Type B pancreatic cell (in vitro differentiated cells): Measurements from ENCODE around the gene RIBC1. TPM values are rescaled to one million over a fixed set of nuclear protein-coding genes. Genes with fewer than 3 reads are reported as not detected.

Experiments
- DNase-seq: peaks from one replicate; pipeline ENCODE4 v3.0.0; 2021; ENCODE audit warnings: mixed read lengths; ENCODE audit not compliant: unreplicated experiment; ENCODE audit errors: extremely low spot score
- H3K27ac Mint-ChIP-seq: 2 replicates; pipeline ENCODE4 v1.8.0; 2021; ENCODE audit warnings: mild to moderate bottlenecking, mixed read lengths
- H3K27me3 Mint-ChIP-seq: 2 replicates; pipeline ENCODE4 v1.8.0; 2021; ENCODE audit warnings: mixed read lengths
- H3K36me3 Mint-ChIP-seq: 2 replicates; pipeline ENCODE4 v1.8.0; 2021; ENCODE audit warnings: mixed read lengths
- H3K4me1 Mint-ChIP-seq: one replicate; pipeline ENCODE4 v1.8.0; 2021; ENCODE audit warnings: mixed read lengths; ENCODE audit not compliant: unreplicated experiment
- H3K4me3 Mint-ChIP-seq: 2 replicates; pipeline ENCODE4 v1.8.0; 2021; ENCODE audit warnings: mild to moderate bottlenecking, mixed read lengths
- H3K9me3 Mint-ChIP-seq: 2 replicates; pipeline ENCODE4 v1.8.0; 2021; ENCODE audit warnings: mixed read lengths
- CTCF ChIP-seq: fragments of 200-600 bp; sonication (generic); conservative IDR thresholded peaks from 2 replicates; pipeline ENCODE4 v1.5.0; 2021; ENCODE audit warnings: antibody characterized with exemption, mild to moderate bottlenecking
- total RNA-seq: library from RNA; stranded (reverse); gene quantifications from 2 replicates; pipeline ENCODE4 v1.2.1, GENCODE V29; 2021; ENCODE audit warnings: low replicate concordance

RIBC1 gene
- total RNA-seq, 1 donor from 2014 or later, result 2.7 TPM

GRCh38 chrX:53422086-53422860 is 400 bp upstream of the RIBC1 start, which contains the start of gene SMC1A:
Gene SMC1A, minus strand, starts transcription at chrX:53422654. Its CDS starts 54 bp downstream, at chrX:53422600.
- TF ChIP-seq CTCF, result no peak
- peak; percentile 94 for DNase-seq
- no peaks in the 10 kb centered on the region for H3K9me3 Mint-ChIP-seq
- no peaks in the 10 kb centered on the region for H3K27me3 Mint-ChIP-seq
- peak within 1 kb of the TSS; percentile 99 for H3K4me3 Mint-ChIP-seq
- H3K4me1 Mint-ChIP-seq, result peaks cover 9% of the 10 kb centered on the region
- H3K36me3 Mint-ChIP-seq, result peaks cover 8% of the 10 kb centered on the region
- peak within 1 kb of the TSS; percentile 96 for H3K27ac Mint-ChIP-seq

- no peak for DNase-seq
- H3K9me3 Mint-ChIP-seq, result peaks cover 3% of the 10 kb centered on the region
- H3K27me3 Mint-ChIP-seq, result no peaks in the 10 kb centered on the region
- H3K36me3 Mint-ChIP-seq, result no peaks in the 10 kb centered on the region
- peaks cover 7% of the 10 kb centered on the region for H3K4me1 Mint-ChIP-seq
- no peak for TF ChIP-seq CTCF
- H3K4me3 Mint-ChIP-seq, result no peak overlapping the region
- H3K27ac Mint-ChIP-seq, result no peak overlapping the region
Measured at GRCh38 chrX:53429755-53430154, 7.1 kb downstream of the RIBC1 start.

- Mint-ChIP-seq H3K4me1 (peaks cover 8% of the 10 kb centered on the region), H3K27me3 (no peaks in the 10 kb centered on the region), H3K36me3 (no peaks in the 10 kb centered on the region), H3K27ac (no peak overlapping the region), H3K9me3 (peaks cover 4% of the 10 kb centered on the region), H3K4me3 (no peak overlapping the region)
- TF ChIP-seq CTCF, result no peak
- DNase-seq, result no peak
Measured at GRCh38 chrX:53430231-53430630, 7.6 kb downstream of the RIBC1 start.

- TF ChIP-seq CTCF, result no peak
- H3K4me3 Mint-ChIP-seq, result peak within 1 kb of the TSS; percentile 96
- peaks cover 8% of the 10 kb centered on the region for H3K4me1 Mint-ChIP-seq
- H3K9me3 Mint-ChIP-seq, result peaks cover 4% of the 10 kb centered on the region
- no peaks in the 10 kb centered on the region for H3K36me3 Mint-ChIP-seq
- peaks cover 12% of the 10 kb centered on the region for H3K27me3 Mint-ChIP-seq
- peak within 1 kb of the TSS; percentile 80 for H3K27ac Mint-ChIP-seq
- peak; percentile 88 for DNase-seq
Measured at GRCh38 chrX:53433651-53434639, 11.3 kb downstream of the RIBC1 start, which contains the start of gene HSD17B10. Gene HSD17B10, minus strand, starts transcription at chrX:53434370. Its CDS starts 25 bp downstream, at chrX:53434345.

- TF ChIP-seq CTCF, result peak; percentile 78
- H3K36me3 Mint-ChIP-seq, result no peaks in the 10 kb centered on the region
- H3K4me3 Mint-ChIP-seq, result no peak overlapping the region
- peaks cover 18% of the 10 kb centered on the region for H3K27me3 Mint-ChIP-seq
- H3K9me3 Mint-ChIP-seq, result peaks cover 4% of the 10 kb centered on the region
- DNase-seq, result no peak
- H3K4me1 Mint-ChIP-seq, result peaks cover 8% of the 10 kb centered on the region
- H3K27ac Mint-ChIP-seq, result no peak overlapping the region
Measured at GRCh38 chrX:53435997-53436396, 13.3 kb downstream of the RIBC1 start.
